Endothelial cell of umbilical vein (primary cell): Measurements from ENCODE around the gene ZDHHC7. TPM values are rescaled to one million over a fixed set of nuclear protein-coding genes. Genes with fewer than 3 reads are reported as not detected.

Experiments
- BruUV-seq: library from RNA; stranded (reverse); fragments of 400-500 nt; replicated peaks from 2 replicates; lab custom pipeline; 2021; lab: Mats Ljungman, UMichigan
- CTCF ChIA-PET: fragments of 300-600, 350-600 bp; sonication (Branson Sonifier 250); formaldehyde crosslinking; loops from one replicate; lab custom pipeline; 2021; ENCODE audit warnings: antibody characterized with exemption, inconsistent platforms; lab: Charles Lee
- POLR2A ChIA-PET: fragments of 300-600, 350-600 bp; sonication (Branson Sonifier 250); formaldehyde crosslinking; loops from one replicate; lab custom pipeline; 2021; ENCODE audit warnings: antibody characterized with exemption, inconsistent platforms; lab: Charles Lee
- DNase-seq: peaks from one replicate; pipeline ENCODE4 v3.0.0-alpha.2; 2011; ENCODE audit warnings: low read depth, low spot score
- FAIRE-seq: peaks from 2 replicates; lab custom pipeline; 2011; peaks lifted over from hg19 to GRCh38; lab: Jason Lieb, UNC
- H2AFZ ChIP-seq: 2 replicates; pipeline ENCODE4 v1.6.0; 2012; ENCODE audit warnings: low read depth, low read length, control low read depth, inconsistent platforms
- H3K27ac ChIP-seq: 2 replicates; pipeline ENCODE4 v1.5.1; 2011; ENCODE audit warnings: low read depth, mild to moderate bottlenecking, control low read depth, low read length, moderate library complexity; ENCODE audit not compliant: insufficient read depth
- H3K27me3 ChIP-seq, 2 experiments: 2 replicates each; pipeline versions ENCODE4 v1.6.0 to v1.6.1; 2011; ENCODE audit warnings: low read length in 2 of 2, mixed read lengths in 1 of 2; ENCODE audit not compliant: control insufficient read depth in 2 of 2, insufficient read depth in 2 of 2
- H3K36me3 ChIP-seq, 2 experiments: 2 replicates in 1 of 2; 3 replicates in 1 of 2; pipeline ENCODE4 v1.5.1; 2011; ENCODE audit warnings: low read length in 2 of 2, mild to moderate bottlenecking in 1 of 2, moderate library complexity in 1 of 2; ENCODE audit not compliant: control insufficient read depth in 2 of 2, insufficient read depth in 2 of 2; ENCODE audit errors: extremely low read depth in 1 of 2
- H3K4me1 ChIP-seq: 3 replicates; pipeline ENCODE4 v1.5.1; 2011; ENCODE audit warnings: mild to moderate bottlenecking, low read length; ENCODE audit not compliant: control insufficient read depth, insufficient read depth; ENCODE audit errors: extremely low read depth
- H3K4me2 ChIP-seq: 2 replicates; pipeline ENCODE4 v1.6.1; 2011; ENCODE audit warnings: low read length, control low read depth, mixed read lengths; ENCODE audit not compliant: insufficient read depth
- H3K4me3 ChIP-seq, 3 experiments: fragments of 200-600 bp in 1 of 3; sonication (generic), shearing (Covaris generic) in 1 of 3; replicated peaks in 1 of 3; 2 replicates each; pipeline ENCODE4 v1.5.1; 2011 to 2016; ENCODE audit warnings: control low read depth in 3 of 3, low read length in 3 of 3, mild to moderate bottlenecking in 2 of 3, inconsistent platforms in 1 of 3, low read depth in 1 of 3, moderate library complexity in 1 of 3; ENCODE audit not compliant: insufficient read depth in 1 of 3
- H3K79me2 ChIP-seq: 2 replicates; pipeline ENCODE4 v1.6.0; 2012; ENCODE audit warnings: low read length, inconsistent platforms; ENCODE audit not compliant: control insufficient read depth, insufficient read depth
- H3K9ac ChIP-seq: replicated peaks from 2 replicates; pipeline ENCODE3; 2011; ENCODE audit warnings: low read length, control low read depth; ENCODE audit not compliant: insufficient read depth; ENCODE audit errors: extremely low read depth
- H3K9me1 ChIP-seq: replicated peaks from 3 replicates; pipeline ENCODE4 v1.6.0; 2011; ENCODE audit warnings: mild to moderate bottlenecking, low read length; ENCODE audit not compliant: control insufficient read depth, insufficient read depth; ENCODE audit errors: extremely low read depth
- H3K9me3 ChIP-seq: replicated peaks from 2 replicates; pipeline ENCODE4 v1.5.1; 2012; ENCODE audit warnings: low read length, inconsistent platforms; ENCODE audit not compliant: control insufficient read depth, insufficient read depth
- H4K20me1 ChIP-seq: replicated peaks from 2 replicates; pipeline ENCODE3; 2011; ENCODE audit warnings: mild to moderate bottlenecking, low read length; ENCODE audit not compliant: control insufficient read depth, insufficient read depth; ENCODE audit errors: extremely low read depth
- CTCF ChIP-seq, 2 donors: IDR thresholded peaks; 1 replicate in 1 of 2; 2 replicates in 1 of 2; pipeline ENCODE4 v1.5.1; 2011; ENCODE audit warnings: low read length in 2 of 2, mild to moderate bottlenecking in 2 of 2, moderate library complexity in 2 of 2, control low read depth in 1 of 2, inconsistent platforms in 1 of 2, low read depth in 1 of 2; ENCODE audit not compliant: insufficient read depth in 1 of 2; ENCODE audit errors: extremely low read depth in 1 of 2
- EZH2 ChIP-seq: IDR thresholded peaks from 2 replicates; pipeline ENCODE4 v1.6.1; 2012; ENCODE audit warnings: borderline replicate concordance, low read depth, mild to moderate bottlenecking, moderate library complexity, low read length, inconsistent platforms; ENCODE audit not compliant: severe bottlenecking
- FOS ChIP-seq: IDR thresholded peaks from 2 replicates; pipeline ENCODE4 v1.6.1; 2011; ENCODE audit warnings: mild to moderate bottlenecking, low read length, moderate library complexity, borderline replicate concordance; ENCODE audit not compliant: insufficient read depth
- GATA2 ChIP-seq: IDR thresholded peaks from 2 replicates; pipeline ENCODE4 v1.7.0; 2011; ENCODE audit warnings: low read depth, mild to moderate bottlenecking, moderate library complexity, mixed read lengths, low read length; ENCODE audit not compliant: insufficient read length, insufficient read depth
- JUN ChIP-seq: IDR thresholded peaks from 2 replicates; pipeline ENCODE4 v1.6.1; 2011; ENCODE audit warnings: borderline replicate concordance, low read depth; ENCODE audit not compliant: insufficient read length, insufficient read depth
- MAX ChIP-seq: IDR thresholded peaks from 2 replicates; pipeline ENCODE4 v1.6.1; 2011; ENCODE audit not compliant: insufficient read depth, insufficient read length
- MYC ChIP-seq: IDR thresholded peaks from one replicate; pipeline ENCODE4 v1.6.1; 2011; ENCODE audit warnings: mild to moderate bottlenecking, low read depth, low read length
- POLR2A ChIP-seq: IDR thresholded peaks from 2 replicates; pipeline ENCODE4 v1.6.1; 2012; ENCODE audit warnings: low read depth, mild to moderate bottlenecking, control low read depth, low read length
- POLR2AphosphoS5 ChIP-seq: IDR thresholded peaks from 2 replicates; pipeline ENCODE4 v1.6.1; 2012; ENCODE audit warnings: low read depth, mild to moderate bottlenecking, control low read depth, low read length, moderate library complexity; ENCODE audit not compliant: insufficient read depth
- dilution Hi-C: fragments of 300-500 bp; cut with MboI; formaldehyde crosslinking; loops from one replicate; pipeline ENCODE4 v1.15.0; 2019; ENCODE audit warnings: low sequenced_read_pairs; ENCODE audit not compliant: extremely low pct_ligation_motif_present
- intact Hi-C: fragments of 100-400 bp; cut with micrococcal nuclease; formaldehyde crosslinking; loops from one replicate; pipeline ENCODE4 v1.10.0; 2022
- polyA plus RNA-seq, 4 experiments: library from polyadenylated mRNA; depleted of rRNA in 3 of 4; stranded (reverse) in 3 of 4; unstranded in 1 of 4; fragments of >200 nt; gene quantifications; 2 replicates each; pipeline versions ENCODE4 v1.2.1 to v1.2.3, GENCODE V29; 2011 to 2012; ENCODE audit warnings: missing spikeins in 1 of 4
- total RNA-seq: library from RNA; stranded (reverse); gene quantifications from 2 replicates; pipeline ENCODE4 v1.2.3, GENCODE V29; 2021

The ZDHHC7 gene
- total and polyA plus RNA-seq, 2 donors (not counting 3 experiments of a cell fraction or from before 2014, with no cell fraction given) = 44.1 to 46.2 TPM

- dilution Hi-C loops (no loop called here), intact Hi-C loops (no loop called here)
- FAIRE-seq = no peak
- TF ChIP-seq FOS = no peak
- no peak for TF ChIP-seq POLR2AphosphoS5
- no peak for TF ChIP-seq JUN
- TF ChIP-seq MAX = no peak
- TF ChIP-seq GATA2 = no peak
- no peak for TF ChIP-seq POLR2A
- no peak for TF ChIP-seq MYC
- no peak for TF ChIP-seq CTCF (IDR thresholded peaks at IDR 0.05; ENCODE audit: extremely low read depth in 1 of 2, insufficient read depth in 1 of 2, low read depth in 1 of 2, low read length in 2 of 2)
- TF ChIP-seq EZH2 = no peak
- ChIA-PET POLR2A (no interaction called here), CTCF (no interaction called here)
- no peak overlapping the region for H3K9ac ChIP-seq
- peaks cover 2 to 5% of the 10 kb centered on the region in 2 experiments for H3K27me3 ChIP-seq
- no peaks in the 10 kb centered on the region for H3K79me2 ChIP-seq
- no peak for DNase-seq
- BruUV-seq = no TSS peak
- H3K27ac ChIP-seq = no peak overlapping the region
- no peak overlapping the region for H3K4me2 ChIP-seq
- H3K36me3 ChIP-seq = no peaks in the 10 kb centered on the region
- H3K4me1 ChIP-seq = peaks cover 4% of the 10 kb centered on the region
- H2AFZ ChIP-seq = no peak overlapping the region
- no peaks in the 10 kb centered on the region for H3K9me1 ChIP-seq
- H3K4me3 ChIP-seq = no peak overlapping the region
- no peaks in the 10 kb centered on the region for H3K9me3 ChIP-seq
- H4K20me1 ChIP-seq = no peaks in the 10 kb centered on the region
Measured at GRCh38 chr16:85017633-85018032, 6.3 kb upstream of the ZDHHC7 start.
